Measurements from ENCODE around the gene PTPN12. TPM values are rescaled to one million over a fixed set of nuclear protein-coding genes. Genes with fewer than 3 reads are reported as not detected.

PTPN12 gene
- total and polyA plus RNA-seq, 7 experiments from 2014 or later = 1.4 to 50.0 (median 22.6) TPM

DNA sequence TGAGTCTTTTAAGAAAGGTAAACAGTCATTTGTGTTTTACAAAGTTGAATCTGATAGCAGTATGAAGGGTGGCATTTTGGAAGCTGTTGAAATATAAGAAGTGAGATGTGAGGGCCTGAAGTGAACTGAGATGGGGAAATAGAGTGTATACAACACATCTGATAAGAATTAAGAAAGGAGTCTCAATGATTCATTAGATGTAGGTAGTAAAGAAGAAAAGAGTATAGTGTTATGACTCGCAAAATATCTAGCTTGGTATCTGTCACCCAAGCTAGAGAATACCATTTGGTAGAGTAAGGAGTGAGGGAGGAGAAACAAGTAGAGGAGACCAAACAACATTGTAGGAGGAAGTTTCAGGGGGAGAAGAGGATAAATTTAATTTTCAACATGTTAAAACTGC, 5.3 kb downstream of the PTPN12 start:
- intact Hi-C loops (cut with micrococcal nuclease) = no loop called here
- Histone ChIP-seq H3K4me1 (ENCODE audit: control insufficient read depth in 2 of 2, insufficient read depth in 2 of 2, low read length in 2 of 2) (peaks cover 0 to 15% of the 10 kb centered on the region in 2 donors), H3K36me3 (ENCODE audit: control insufficient read depth in 2 of 3, insufficient read depth in 3 of 3, low read length in 3 of 3) (peaks cover 0 to 4% (median 0%) of the 10 kb centered on the region in 3 experiments), H3K27me3 (ENCODE audit: control insufficient read depth in 2 of 2, insufficient read depth in 2 of 2, low read length in 2 of 2) (no peaks in the 10 kb centered on the region), H3K4me3 (ENCODE audit: low read length) (no peak overlapping the region), H3K9me3 (ENCODE audit: control insufficient read depth in 2 of 3, low read length in 3 of 3) (no peaks in the 10 kb centered on the region), H3K27ac (ENCODE audit: low read depth, low read length) (no peak overlapping the region)
- H3K27me3 Mint-ChIP-seq = peaks cover 0 to 12% (median 0%) of the 10 kb centered on the region in 5 donors
- peak overlapping the region in 2 of 10 donors; percentile 0 to 1 for H3K4me3 Mint-ChIP-seq
- H3K27ac Mint-ChIP-seq = peak overlapping the region in 6 of 9 donors; percentile 7 to 65 (median 32)
- ATAC-seq (peak; percentile 10), DNase-seq (no peak)
- CTCF ChIA-PET = no interaction called here
- POLR2A ChIA-PET = no interaction called here
- peaks cover 31 to 64% (median 44%) of the 10 kb centered on the region in 7 donors for H3K4me1 Mint-ChIP-seq
- H3K36me3 Mint-ChIP-seq = peaks cover 0 to 7% (median 0%) of the 10 kb centered on the region in 5 donors
- H3K9me3 Mint-ChIP-seq = peaks cover 0 to 2% (median 0%) of the 10 kb centered on the region in 11 donors

DNA sequence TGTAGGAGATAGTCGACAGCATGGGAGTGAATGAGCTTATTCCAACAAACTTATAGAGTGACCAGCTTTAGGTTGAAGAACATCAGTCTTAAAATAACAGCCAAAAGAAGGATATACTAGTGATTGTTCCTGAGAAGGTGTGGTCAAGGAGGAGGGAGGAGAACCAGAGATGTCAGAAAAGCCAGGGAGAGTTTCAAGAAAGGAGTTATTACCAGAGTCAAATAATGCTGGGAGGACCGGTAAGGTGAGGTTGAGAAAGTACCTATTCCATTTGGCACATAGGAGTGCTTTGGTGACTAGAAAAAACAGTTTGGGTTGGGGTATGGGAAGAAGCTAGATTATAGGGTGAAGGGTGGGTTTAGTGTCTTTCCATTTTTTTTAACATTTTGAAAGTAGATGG, 5.8 kb downstream of the PTPN12 start:
- Histone ChIP-seq H3K4me3 (ENCODE audit: low read length) (no peak overlapping the region), H3K4me1 (ENCODE audit: control insufficient read depth in 2 of 2, insufficient read depth in 2 of 2, low read length in 2 of 2) (peaks cover 0 to 15% of the 10 kb centered on the region in 2 donors), H3K27me3 (ENCODE audit: control insufficient read depth in 2 of 2, insufficient read depth in 2 of 2, low read length in 2 of 2) (no peaks in the 10 kb centered on the region), H3K27ac (ENCODE audit: low read depth, low read length) (no peak overlapping the region), H3K36me3 (ENCODE audit: control insufficient read depth in 2 of 3, insufficient read depth in 3 of 3, low read length in 3 of 3) (no peaks in the 10 kb centered on the region), H3K9me3 (ENCODE audit: control insufficient read depth in 2 of 3, low read length in 3 of 3) (no peaks in the 10 kb centered on the region)
- peaks cover 0 to 11% (median 0%) of the 10 kb centered on the region in 5 donors for H3K27me3 Mint-ChIP-seq
- CTCF ChIA-PET = no interaction called here
- POLR2A ChIA-PET = no interaction called here
- intact Hi-C loops (cut with micrococcal nuclease) = no loop called here
- peaks cover 36 to 69% (median 49%) of the 10 kb centered on the region in 7 donors for H3K4me1 Mint-ChIP-seq
- no peak overlapping the region for H3K4me3 Mint-ChIP-seq
- DNase-seq (no peak), ATAC-seq (no peak)
- peaks cover 0 to 7% (median 0%) of the 10 kb centered on the region in 5 donors for H3K36me3 Mint-ChIP-seq
- H3K9me3 Mint-ChIP-seq = peaks cover 0 to 2% (median 0%) of the 10 kb centered on the region in 11 donors
- H3K27ac Mint-ChIP-seq = peak overlapping the region in 4 of 9 donors; percentile 0 to 65 (median 12)

GRCh38 chr7:77543910-77544309, 6.8 kb downstream of the PTPN12 start:
- Mint-ChIP-seq H3K4me1 (peaks cover 29 to 69% (median 48%) of the 10 kb centered on the region in 7 donors), H3K4me3 (peak overlapping the region in 1 of 10 donors; percentile 3), H3K27ac (peak overlapping the region in 2 of 9 donors; percentile 0 to 28), H3K36me3 (peaks cover 0 to 8% (median 0%) of the 10 kb centered on the region in 5 donors), H3K9me3 (peaks cover 0 to 2% (median 0%) of the 10 kb centered on the region in 11 donors), H3K27me3 (peaks cover 0 to 1% (median 0%) of the 10 kb centered on the region in 5 donors)
- H3K4me3 ChIP-seq (ENCODE audit: low read length) = no peak overlapping the region
- no peaks in the 10 kb centered on the region for H3K36me3 ChIP-seq (ENCODE audit: control insufficient read depth in 2 of 3, insufficient read depth in 3 of 3, low read length in 3 of 3)
- DNase-seq (no peak), ATAC-seq (no peak)
- no peaks in the 10 kb centered on the region for H3K9me3 ChIP-seq (ENCODE audit: control insufficient read depth in 2 of 3, low read length in 3 of 3)
- H3K4me1 ChIP-seq (ENCODE audit: control insufficient read depth in 2 of 2, insufficient read depth in 2 of 2, low read length in 2 of 2) = peaks cover 0 to 6% of the 10 kb centered on the region in 2 donors
- ChIA-PET CTCF (no interaction called here), POLR2A (interaction anchor here (1.2 kb wide), 1 partner anchor 152 kb away, joined by 3 read pairs; the partner anchor contains the start of gene RSBN1L)
- H3K27ac ChIP-seq (ENCODE audit: low read depth, low read length) = no peak overlapping the region
- intact Hi-C loops (cut with micrococcal nuclease) = no loop called here
- H3K27me3 ChIP-seq (ENCODE audit: control insufficient read depth in 2 of 2, insufficient read depth in 2 of 2, low read length in 2 of 2) = no peaks in the 10 kb centered on the region

GRCh38 chr7:77544518-77544917, 7.4 kb downstream of the PTPN12 start:
- H3K36me3 Mint-ChIP-seq = peaks cover 0 to 9% (median 0%) of the 10 kb centered on the region in 5 donors
- Histone ChIP-seq H3K27ac (ENCODE audit: low read depth, low read length) (no peak overlapping the region), H3K27me3 (ENCODE audit: control insufficient read depth in 2 of 2, insufficient read depth in 2 of 2, low read length in 2 of 2) (no peaks in the 10 kb centered on the region), H3K36me3 (ENCODE audit: control insufficient read depth in 2 of 3, insufficient read depth in 3 of 3, low read length in 3 of 3) (no peaks in the 10 kb centered on the region), H3K4me3 (ENCODE audit: low read length) (no peak overlapping the region), H3K4me1 (ENCODE audit: control insufficient read depth in 2 of 2, insufficient read depth in 2 of 2, low read length in 2 of 2) (peaks cover 0 to 6% of the 10 kb centered on the region in 2 donors), H3K9me3 (ENCODE audit: control insufficient read depth in 2 of 3, low read length in 3 of 3) (no peaks in the 10 kb centered on the region)
- ATAC-seq (no peak), DNase-seq (no peak)
- intact Hi-C loops (cut with micrococcal nuclease) = no loop called here
- H3K27ac Mint-ChIP-seq = no peak overlapping the region
- no peaks in the 10 kb centered on the region for H3K27me3 Mint-ChIP-seq
- H3K4me1 Mint-ChIP-seq = peaks cover 29 to 70% (median 48%) of the 10 kb centered on the region in 7 donors
- ChIA-PET POLR2A (interaction anchor here (1.2 kb wide), 1 partner anchor 152 kb away, joined by 3 read pairs; the partner anchor contains the start of gene RSBN1L), CTCF (no interaction called here)
- no peak overlapping the region for H3K4me3 Mint-ChIP-seq
- peaks cover 0 to 2% (median 0%) of the 10 kb centered on the region in 11 donors for H3K9me3 Mint-ChIP-seq

DNA sequence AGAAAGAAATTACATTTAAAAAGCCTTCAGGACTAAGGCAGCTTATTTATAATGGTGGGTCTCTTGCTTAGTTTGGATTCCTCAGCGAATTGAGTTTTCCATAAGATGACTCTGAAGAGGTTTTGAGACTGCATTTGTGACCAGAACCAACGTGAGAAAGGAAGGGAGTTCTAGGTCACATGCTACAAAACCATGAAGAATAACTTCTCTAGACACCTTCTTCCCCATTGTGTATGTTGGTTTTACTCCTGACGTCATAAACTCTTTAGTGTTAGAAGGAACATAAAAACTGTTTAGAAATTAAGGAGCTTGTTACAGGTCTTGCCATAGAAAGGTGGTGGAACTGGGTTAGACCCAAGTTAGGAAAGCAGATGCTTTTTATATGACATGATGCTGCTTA, 11.1 kb downstream of the PTPN12 start:
- no peak overlapping the region for H3K4me3 ChIP-seq (ENCODE audit: low read length)
- no peaks in the 10 kb centered on the region for H3K36me3 ChIP-seq (ENCODE audit: control insufficient read depth in 2 of 3, insufficient read depth in 3 of 3, low read length in 3 of 3)
- ChIA-PET CTCF (interaction anchor here (0.6 to 1.7 kb wide), 2 partner anchors 17 to 105 kb away, joined by 3 to 4 read pairs; no protein-coding TSS in a partner anchor), POLR2A (no interaction called here)
- intact Hi-C loops (cut with micrococcal nuclease) = no loop called here
- H3K27ac Mint-ChIP-seq = no peak overlapping the region
- peak; percentile 82 for ATAC-seq
- DNase-seq = no peak
- H3K27ac ChIP-seq (ENCODE audit: low read depth, low read length) = no peak overlapping the region
- peaks cover 17 to 52% (median 26%) of the 10 kb centered on the region in 7 donors for H3K4me1 Mint-ChIP-seq
- no peak overlapping the region for H3K4me3 Mint-ChIP-seq
- no peaks in the 10 kb centered on the region for H3K27me3 ChIP-seq (ENCODE audit: control insufficient read depth in 2 of 2, insufficient read depth in 2 of 2, low read length in 2 of 2)
- no peaks in the 10 kb centered on the region for H3K9me3 ChIP-seq (ENCODE audit: control insufficient read depth in 2 of 3, low read length in 3 of 3)
- H3K27me3 Mint-ChIP-seq = no peaks in the 10 kb centered on the region
- peaks cover 0 to 17% (median 3%) of the 10 kb centered on the region in 5 donors for H3K36me3 Mint-ChIP-seq
- no peaks in the 10 kb centered on the region for H3K4me1 ChIP-seq (ENCODE audit: control insufficient read depth in 2 of 2, insufficient read depth in 2 of 2, low read length in 2 of 2)
- peaks cover 0 to 4% (median 0%) of the 10 kb centered on the region in 11 donors for H3K9me3 Mint-ChIP-seq

DNA sequence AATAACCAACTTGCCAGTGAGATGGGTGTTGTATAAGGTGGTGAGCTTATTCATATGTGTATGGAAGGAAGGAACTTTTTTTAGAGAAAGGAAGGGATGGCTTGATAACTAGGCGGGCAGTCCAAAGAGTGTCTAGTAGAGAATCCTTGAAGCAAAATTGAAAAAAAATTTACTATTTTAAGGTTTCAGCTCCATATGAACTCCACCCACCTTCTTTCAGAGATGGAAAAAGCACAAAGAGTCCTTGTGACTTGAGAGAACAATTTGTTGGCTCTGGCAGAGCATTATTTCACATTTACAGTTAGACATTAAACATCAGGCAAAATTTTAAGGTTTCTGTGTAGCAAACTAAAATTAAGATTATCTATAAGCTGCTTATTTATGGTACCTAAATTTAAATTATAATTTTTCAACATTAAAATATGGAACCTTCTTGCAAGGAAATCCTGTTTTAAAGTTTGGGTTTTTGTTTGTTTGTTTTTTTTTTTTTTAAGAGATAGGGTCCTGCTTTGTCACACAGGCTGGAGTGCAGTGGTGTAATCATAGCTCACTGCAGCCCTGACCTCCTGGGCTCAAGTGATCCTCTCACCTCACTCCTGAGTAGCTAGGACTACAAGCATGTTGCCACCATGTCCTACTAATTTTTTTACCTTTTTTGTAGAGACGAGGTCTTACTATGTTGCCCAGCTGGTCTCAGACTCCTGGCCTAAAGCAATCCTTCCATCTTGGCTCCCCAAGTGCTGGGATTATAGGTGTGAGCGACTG, 12.2 kb downstream of the PTPN12 start:
- intact Hi-C loops (cut with micrococcal nuclease) = loop anchor here in 1 of 2 donors (1.0 kb wide), 1 partner anchor 13 kb away; no protein-coding TSS in a partner anchor
- peaks cover 0 to 14% (median 10%) of the 10 kb centered on the region in 5 donors for H3K36me3 Mint-ChIP-seq
- H3K9me3 Mint-ChIP-seq = peaks cover 0 to 10% (median 0%) of the 10 kb centered on the region in 11 donors
- no peak for DNase-seq
- H3K27ac ChIP-seq (ENCODE audit: low read depth, low read length) = no peak overlapping the region
- H3K27ac Mint-ChIP-seq = peak overlapping the region in 2 of 9 donors; percentile 1 to 3
- no peaks in the 10 kb centered on the region for H3K27me3 ChIP-seq (ENCODE audit: control insufficient read depth in 2 of 2, insufficient read depth in 2 of 2, low read length in 2 of 2)
- H3K4me3 Mint-ChIP-seq = no peak overlapping the region
- H3K9me3 ChIP-seq (ENCODE audit: control insufficient read depth in 2 of 3, low read length in 3 of 3) = no peaks in the 10 kb centered on the region
- ChIA-PET POLR2A (interaction anchor here (0.5 to 0.6 kb wide), 3 partner anchors 17 to 316 kb away, joined by 3 to 4 read pairs (median 3); no protein-coding TSS in a partner anchor), CTCF (no interaction called here)
- H3K4me1 Mint-ChIP-seq = peaks cover 10 to 43% (median 20%) of the 10 kb centered on the region in 7 donors
- H3K27me3 Mint-ChIP-seq = no peaks in the 10 kb centered on the region
- H3K4me3 ChIP-seq (ENCODE audit: low read length) = no peak overlapping the region
- no peak for ATAC-seq
- no peaks in the 10 kb centered on the region for H3K36me3 ChIP-seq (ENCODE audit: control insufficient read depth in 2 of 3, insufficient read depth in 3 of 3, low read length in 3 of 3)
- H3K4me1 ChIP-seq (ENCODE audit: control insufficient read depth in 2 of 2, insufficient read depth in 2 of 2, low read length in 2 of 2) = no peaks in the 10 kb centered on the region

All from naive thymus-derived CD4-positive, alpha-beta T cell (primary cell).